DND-41 (cell line): Measurements from ENCODE around the gene JAZF1.

Experiments
- CTCF ChIP-seq: IDR thresholded peaks from 2 replicates; pipeline ENCODE4 v1.5.1; 2012; ENCODE audit warnings: borderline replicate concordance, low read length, moderate library complexity, mild to moderate bottlenecking; ENCODE audit not compliant: poor library complexity, severe bottlenecking; ENCODE audit errors: extremely low read depth
- EZH2 ChIP-seq: IDR thresholded peaks from 3 replicates; pipeline ENCODE4 v1.6.1; 2012; ENCODE audit warnings: borderline replicate concordance, low read depth, mild to moderate bottlenecking, moderate library complexity, low read length, inconsistent platforms; ENCODE audit not compliant: severe bottlenecking

- no peak for TF ChIP-seq CTCF
- no peak for TF ChIP-seq EZH2
Observed at GRCh38 chr7:27976531-27976930, 204.1 kb downstream of the JAZF1 start.
